Fibroblast of the aortic adventitia (primary cell): ENCODE measurements around the gene SUMO2. TPM values are rescaled to one million over a fixed set of nuclear protein-coding genes. Genes with fewer than 3 reads are reported as not detected.
"Not testable (repeated sequence)": the region's sequence is repeated elsewhere in the genome, so short reads cannot be mapped to it uniquely, and the experiment has no call there.

ENCODE experiments used
- DNase-seq: peaks from one replicate; pipeline ENCODE4 v3.0.0-alpha.2; 2010; ENCODE audit warnings: low read depth
- H3K4me3 ChIP-seq: 2 replicates; pipeline ENCODE4 v1.5.1; 2011; ENCODE audit warnings: low read depth, mild to moderate bottlenecking, control low read depth, low read length, moderate library complexity
- total RNA-seq: library from RNA; depleted of rRNA; stranded (reverse); fragments of >200 nt; gene quantifications from 2 replicates; pipeline ENCODE4 v1.2.3, GENCODE V29; 2012; ENCODE audit warnings: low replicate concordance
- TF ChIP-seq, protein P1 (sequence below): IDR thresholded peaks from 2 replicates; pipeline ENCODE4 v1.5.1; 2011; ENCODE audit warnings: mild to moderate bottlenecking, low read length, control low read depth, inconsistent platforms; ENCODE audit not compliant: insufficient read depth

The SUMO2 gene
- total RNA-seq, 1 donor, result 129 TPM

DNA sequence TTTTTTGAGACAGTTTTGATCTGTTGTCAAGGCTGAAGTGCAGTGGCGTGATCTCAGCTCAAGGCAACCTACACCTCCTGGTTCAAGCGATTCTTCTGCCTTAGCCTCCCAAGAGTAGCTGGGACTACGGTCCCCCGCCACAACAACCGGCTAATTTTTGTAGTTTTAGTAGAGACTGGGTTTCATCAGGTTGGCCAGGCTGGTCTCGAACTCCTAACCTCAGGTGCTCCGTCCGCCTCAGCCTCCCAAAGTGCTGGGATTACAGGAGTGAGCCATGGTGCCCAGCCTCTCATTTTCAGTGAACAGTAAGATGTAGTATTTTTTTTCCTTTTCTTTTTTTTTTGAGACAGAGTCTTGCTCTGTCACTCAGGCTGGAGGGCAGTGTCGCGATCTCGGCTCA, 7.8 kb downstream of the SUMO2 start:
- TF ChIP-seq, protein P1, sequence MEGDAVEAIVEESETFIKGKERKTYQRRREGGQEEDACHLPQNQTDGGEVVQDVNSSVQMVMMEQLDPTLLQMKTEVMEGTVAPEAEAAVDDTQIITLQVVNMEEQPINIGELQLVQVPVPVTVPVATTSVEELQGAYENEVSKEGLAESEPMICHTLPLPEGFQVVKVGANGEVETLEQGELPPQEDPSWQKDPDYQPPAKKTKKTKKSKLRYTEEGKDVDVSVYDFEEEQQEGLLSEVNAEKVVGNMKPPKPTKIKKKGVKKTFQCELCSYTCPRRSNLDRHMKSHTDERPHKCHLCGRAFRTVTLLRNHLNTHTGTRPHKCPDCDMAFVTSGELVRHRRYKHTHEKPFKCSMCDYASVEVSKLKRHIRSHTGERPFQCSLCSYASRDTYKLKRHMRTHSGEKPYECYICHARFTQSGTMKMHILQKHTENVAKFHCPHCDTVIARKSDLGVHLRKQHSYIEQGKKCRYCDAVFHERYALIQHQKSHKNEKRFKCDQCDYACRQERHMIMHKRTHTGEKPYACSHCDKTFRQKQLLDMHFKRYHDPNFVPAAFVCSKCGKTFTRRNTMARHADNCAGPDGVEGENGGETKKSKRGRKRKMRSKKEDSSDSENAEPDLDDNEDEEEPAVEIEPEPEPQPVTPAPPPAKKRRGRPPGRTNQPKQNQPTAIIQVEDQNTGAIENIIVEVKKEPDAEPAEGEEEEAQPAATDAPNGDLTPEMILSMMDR, result no peak
- no peak for DNase-seq

DNA sequence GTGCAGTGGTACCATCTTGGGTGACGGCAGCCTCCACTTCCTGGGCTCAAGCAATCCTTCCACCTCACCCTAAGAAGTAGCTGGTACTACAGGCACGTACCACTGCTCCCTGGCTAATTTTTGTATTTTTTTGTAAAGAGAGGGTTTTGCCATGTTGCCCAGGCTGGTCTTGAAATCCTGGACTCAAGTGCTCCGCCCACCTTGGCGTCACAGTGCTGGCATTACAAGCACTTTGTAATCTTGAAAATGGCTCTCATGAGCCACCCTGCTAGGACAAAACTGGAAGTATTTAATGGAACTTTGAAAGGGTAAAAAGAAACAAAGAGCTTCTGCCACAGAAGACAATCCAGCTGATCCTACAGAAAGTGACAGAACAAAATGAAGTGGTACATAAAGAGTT, 9.2 kb downstream of the SUMO2 start:
- DNase-seq, result no peak
- H3K4me3 ChIP-seq, result no peak overlapping the region
- TF ChIP-seq, protein P1, result no peak

More for the DNA sequence above, 7.8 kb downstream of the SUMO2 start:
- H3K4me3 ChIP-seq, result no peak overlapping the region

GRCh38 chr17:75168998-75169397, 13.8 kb downstream of the SUMO2 start:
- no peak for DNase-seq
- TF ChIP-seq, protein P1, result no peak

DNA sequence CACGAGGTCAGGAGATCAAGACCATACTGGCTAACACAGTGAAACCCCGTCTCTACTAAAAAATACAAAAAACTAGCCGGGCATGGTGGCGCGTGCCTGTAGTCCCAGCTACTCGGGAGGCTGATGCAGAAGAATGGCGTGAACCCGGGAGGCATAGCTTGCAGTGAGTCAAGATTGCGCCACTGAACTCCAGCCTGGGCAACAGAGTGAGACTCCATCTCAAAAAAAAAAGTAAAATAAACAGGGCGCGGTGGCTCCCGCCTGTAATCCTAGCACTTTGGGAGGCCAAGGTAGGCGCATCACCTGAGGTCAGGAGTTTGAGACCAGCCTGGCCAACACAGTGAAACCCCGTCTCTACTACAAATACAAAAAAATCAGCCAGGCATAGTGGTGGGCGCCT, 18.2 kb downstream of the SUMO2 start:
- not testable (repeated sequence) for DNase-seq, H3K4me3 ChIP-seq

More at GRCh38 chr17:75168998-75169397, 13.8 kb downstream of the SUMO2 start:
- no peak overlapping the region for H3K4me3 ChIP-seq

GRCh38 chr17:75163074-75163473, 19.7 kb downstream of the SUMO2 start:
- TF ChIP-seq, protein P1, result no peak
- no peak for DNase-seq
- no peak overlapping the region for H3K4me3 ChIP-seq

DNA sequence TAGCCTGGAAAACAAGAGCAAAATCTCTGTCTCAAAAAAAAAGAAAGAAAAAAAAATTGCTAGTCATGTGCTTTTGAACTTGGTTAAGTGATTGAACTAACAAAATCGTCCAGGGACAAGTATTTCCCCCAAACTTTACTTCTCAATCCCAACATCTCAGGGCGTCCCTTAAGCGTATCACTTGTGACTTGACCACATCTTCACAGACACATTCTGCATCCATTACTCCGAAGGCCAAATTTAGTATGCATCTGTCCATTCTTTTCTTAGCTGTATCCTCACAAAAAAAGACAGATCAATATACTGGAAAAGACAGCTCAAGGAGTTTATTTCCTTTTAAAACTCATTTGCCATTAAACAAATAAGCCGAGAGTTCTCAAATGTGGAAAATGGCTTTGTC, 22.5 kb downstream of the SUMO2 start:
- H3K4me3 ChIP-seq, result no peak overlapping the region
- TF ChIP-seq, protein P1, result no peak
- no peak for DNase-seq

DNA sequence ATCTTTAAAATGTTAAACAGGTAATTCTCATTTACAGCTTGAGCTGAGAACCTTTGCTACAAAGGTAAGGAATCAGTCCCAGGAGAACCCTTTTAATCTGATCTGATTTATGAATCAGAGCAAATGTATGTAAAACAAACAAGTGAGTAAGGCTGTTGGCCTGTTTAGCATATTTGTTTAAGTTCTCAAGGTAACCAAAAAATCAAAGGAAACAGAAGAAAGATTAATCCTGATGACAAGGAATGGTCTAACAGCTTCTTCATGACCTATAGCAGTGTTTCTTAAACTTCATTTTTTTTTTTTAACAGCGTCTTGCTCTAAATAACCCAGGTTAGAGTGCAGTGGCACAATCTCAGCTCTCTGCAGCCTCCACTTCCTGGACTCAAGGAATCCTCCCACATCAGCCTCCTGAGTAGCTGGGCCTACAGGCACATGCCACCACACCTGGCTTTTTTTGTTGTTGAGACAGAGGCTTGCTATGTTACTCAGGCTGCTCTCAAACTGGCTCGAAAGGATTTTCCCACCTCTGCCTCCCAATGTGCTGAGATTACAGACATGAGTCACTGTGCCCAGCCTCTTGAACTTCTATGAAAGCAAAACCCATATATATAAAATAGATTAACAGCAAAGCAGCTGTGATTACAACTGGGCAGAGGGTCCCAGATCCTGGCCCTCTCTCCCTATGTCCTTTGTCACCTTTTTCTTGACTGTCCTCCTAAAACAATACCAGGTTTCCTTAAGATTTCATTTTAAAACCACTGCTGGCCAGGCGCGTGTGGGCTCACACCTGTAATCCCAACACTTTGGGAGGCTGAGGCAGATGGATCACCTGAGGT, 23.3 kb downstream of the SUMO2 start:
- peak; percentile 37 for DNase-seq
- no peak overlapping the region for H3K4me3 ChIP-seq
- TF ChIP-seq, protein P1, result no peak

DNA sequence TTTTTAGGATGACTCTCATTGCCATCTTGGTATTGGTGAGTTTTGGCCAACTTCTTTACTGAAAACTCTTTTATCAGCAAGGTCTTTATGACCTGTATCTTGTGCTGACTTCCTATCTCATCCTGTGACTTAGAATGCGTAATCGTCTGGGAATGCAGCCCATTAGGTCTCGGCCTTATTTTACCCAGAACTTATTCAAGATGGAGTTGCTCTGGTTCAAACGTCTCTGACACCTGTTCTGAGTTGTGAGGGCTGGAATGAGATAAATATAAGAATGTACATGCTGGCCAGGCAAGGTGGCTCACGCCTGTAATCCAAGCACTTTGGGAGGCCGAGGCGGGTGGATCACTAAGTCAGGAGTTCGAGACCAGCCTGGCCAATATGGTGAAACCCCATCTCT, 24.3 kb downstream of the SUMO2 start:
- not testable (repeated sequence) for H3K4me3 ChIP-seq, DNase-seq
